ENCODE measurements around the gene CLCN6. TPM values are rescaled to one million over a fixed set of nuclear protein-coding genes. Genes with fewer than 3 reads are reported as not detected.

CLCN6 gene
- total RNA-seq, 4 donors from 2014 or later = 24.3 to 30.3 (median 25.6) TPM

GRCh38 chr1:11799896-11800295 is 6.1 kb upstream of the CLCN6 start:
- TF ChIP-seq POLR2A (IDR thresholded peaks at IDR 0.05) = no peak
- no peak for TF ChIP-seq CTCF (IDR thresholded peaks at IDR 0.05)
- no peak for TF ChIP-seq EP300 (IDR thresholded peaks at IDR 0.05)
- DNase-seq (ENCODE audit: low spot score in 2 of 2) = no peak

DNA sequence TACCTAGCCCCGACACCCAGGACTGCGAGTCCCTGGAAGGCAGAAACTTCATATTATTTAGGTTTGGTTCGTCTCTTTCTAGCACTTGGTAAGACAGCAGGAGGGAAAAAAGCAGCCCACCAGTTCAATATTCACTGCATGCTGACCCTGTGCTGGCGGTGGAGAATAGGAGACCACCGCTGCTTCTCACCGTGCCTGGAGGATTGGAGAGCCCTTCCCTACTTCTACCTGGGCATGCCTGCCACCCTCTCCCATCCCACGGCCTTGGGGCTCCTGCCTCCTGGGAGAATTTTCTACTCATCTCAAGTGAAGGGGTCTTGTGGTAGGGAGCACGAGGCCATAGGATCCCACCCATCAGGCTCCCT is 5.6 kb upstream of the CLCN6 start:
- Histone ChIP-seq H3K27me3 (no peaks in the 10 kb centered on the region), H3K36me3 (peaks cover 0 to 45% (median 14%) of the 10 kb centered on the region in 3 donors), H3K4me3 (no peak overlapping the region), H3K4me1 (peaks cover 0 to 93% (median 33%) of the 10 kb centered on the region in 4 donors), H3K9me3 (no peaks in the 10 kb centered on the region), H3K27ac (peak overlapping the region in 3 of 4 donors; percentile 10 to 94 (median 46))
- DNase-seq (ENCODE audit: low spot score in 2 of 2) = no peak
- WGBS, 2 donors = 90 to 91% methylated on average over 8 of the region's 8 CpGs
- TF ChIP-seq CTCF (IDR thresholded peaks at IDR 0.05) = no peak
- TF ChIP-seq EP300 (IDR thresholded peaks at IDR 0.05) = no peak
- no peak for TF ChIP-seq POLR2A (IDR thresholded peaks at IDR 0.05)

More at GRCh38 chr1:11799896-11800295, 6.1 kb upstream of the CLCN6 start:
- Histone ChIP-seq H3K4me3 (no peak overlapping the region), H3K9me3 (no peaks in the 10 kb centered on the region), H3K27ac (peak overlapping the region in 2 of 4 donors; percentile 28 to 94), H3K27me3 (no peaks in the 10 kb centered on the region), H3K4me1 (peaks cover 0 to 96% (median 33%) of the 10 kb centered on the region in 4 donors), H3K36me3 (peaks cover 0 to 50% (median 18%) of the 10 kb centered on the region in 3 donors)
- WGBS, 2 donors = 94 to 95% methylated on average over 9 of the region's 9 CpGs

- Histone ChIP-seq H3K4me1 (peaks cover 0 to 88% (median 33%) of the 10 kb centered on the region in 4 donors), H3K9me3 (no peaks in the 10 kb centered on the region), H3K27ac (peak overlapping the region in 3 of 4 donors; percentile 10 to 94 (median 46)), H3K36me3 (peaks cover 0 to 40% (median 10%) of the 10 kb centered on the region in 3 donors), H3K27me3 (no peaks in the 10 kb centered on the region), H3K4me3 (peak overlapping the region in 1 of 4 donors; percentile 62)
- no peak for DNase-seq (ENCODE audit: low spot score in 2 of 2)
- TF ChIP-seq POLR2A (IDR thresholded peaks at IDR 0.05) = no peak
- no peak for TF ChIP-seq CTCF (IDR thresholded peaks at IDR 0.05)
- 79 to 80% methylated on average over 18 to 21 of the region's 21 CpGs for WGBS, 2 donors
Measured at GRCh38 chr1:11800756-11801433, 5.1 kb upstream of the CLCN6 start.

DNA sequence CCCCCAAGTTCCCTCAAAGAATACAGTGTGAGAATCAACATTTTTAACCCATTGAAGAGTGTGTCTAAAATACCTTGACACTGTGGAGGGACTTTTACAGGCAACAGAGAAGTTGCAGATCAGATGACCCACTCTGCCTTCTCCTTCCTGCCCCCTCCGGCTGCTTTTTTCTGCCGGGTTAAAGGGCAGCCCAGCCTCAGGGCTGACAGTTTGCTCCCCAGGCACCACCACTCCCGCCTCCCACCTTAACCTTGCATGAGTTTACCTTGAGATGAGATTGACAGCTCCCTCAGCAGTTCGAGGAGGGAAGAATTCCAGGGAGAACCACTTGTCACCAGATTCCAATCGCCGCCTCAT is 3.4 kb upstream of the CLCN6 start:
- Histone ChIP-seq H3K9me3 (no peaks in the 10 kb centered on the region), H3K4me3 (peak overlapping the region; percentile 50 to 79 (median 63)), H3K27me3 (no peaks in the 10 kb centered on the region), H3K27ac (peak overlapping the region; percentile 94 to 99 (median 97)), H3K4me1 (peaks cover 0 to 83% (median 30%) of the 10 kb centered on the region in 4 donors), H3K36me3 (peaks cover 0 to 33% (median 5%) of the 10 kb centered on the region in 3 donors)
- 0 to 5% methylated on average over 6 of the region's 6 CpGs for WGBS, 2 donors
- DNase-seq (ENCODE audit: low spot score in 2 of 2) = no peak
- TF ChIP-seq CTCF (IDR thresholded peaks at IDR 0.05) (peak in 2 of 5 experiments; percentile 5 to 9), EP300 (IDR thresholded peaks at IDR 0.05) (peak; percentile 15 to 52), POLR2A (IDR thresholded peaks at IDR 0.05) (peak in 1 of 2 donors; percentile 48)
